Measurements from ENCODE around the gene POC1A.

POC1A gene

GRCh38 chr3:52082951-52083350 is 71.3 kb downstream of the POC1A start:
- DNase-seq, result no peak

- DNase-seq, result no peak
Measured at GRCh38 chr3:52080830-52081719, 73.1 kb downstream of the POC1A start.

GRCh38 chr3:52079958-52080357 is 74.3 kb downstream of the POC1A start:
- no peak for DNase-seq

GRCh38 chr3:52078781-52079560 is 75.3 kb downstream of the POC1A start:
- DNase-seq, result no peak

GRCh38 chr3:52077925-52078324 is 76.3 kb downstream of the POC1A start:
- DNase-seq, result no peak

GRCh38 chr3:52076896-52077780 is 77.1 kb downstream of the POC1A start:
- no peak for DNase-seq

- DNase-seq, result no peak
Measured at GRCh38 chr3:52073490-52073889, 80.7 kb downstream of the POC1A start.

- no peak for DNase-seq
Measured at GRCh38 chr3:52072471-52072870, 81.8 kb downstream of the POC1A start.

- DNase-seq, result no peak
Measured at GRCh38 chr3:52072020-52072419, 82.2 kb downstream of the POC1A start.

- DNase-seq, result no peak
Measured at GRCh38 chr3:52070724-52071621, 83.2 kb downstream of the POC1A start.

GRCh38 chr3:52069855-52070254 is 84.4 kb downstream of the POC1A start:
- no peak for DNase-seq

- DNase-seq, result no peak
Measured at GRCh38 chr3:52069135-52069534, 85.1 kb downstream of the POC1A start.

- DNase-seq, result no peak
Measured at GRCh38 chr3:52068730-52069129, 85.5 kb downstream of the POC1A start.

GRCh38 chr3:52068055-52068571 is 86.1 kb downstream of the POC1A start:
- peak; percentile 56 for DNase-seq

GRCh38 chr3:52067526-52067925 is 86.7 kb downstream of the POC1A start:
- no peak for DNase-seq

- DNase-seq, result no peak
Measured at GRCh38 chr3:52067046-52067445, 87.2 kb downstream of the POC1A start.

GRCh38 chr3:52065264-52065756 is 88.9 kb downstream of the POC1A start:
- no peak for DNase-seq

GRCh38 chr3:52064561-52064960 is 89.7 kb downstream of the POC1A start:
- DNase-seq, result no peak

- DNase-seq, result no peak
Measured at GRCh38 chr3:52063026-52063723, 91.0 kb downstream of the POC1A start.

GRCh38 chr3:52062505-52062904 is 91.7 kb downstream of the POC1A start:
- DNase-seq, result peak; percentile 86

Measured in fibroblast of skin of right biceps (primary cell).